IPS-NIHi11 (cell line): ENCODE measurements around the gene FOXF1.

Source experiments
- DNase-seq: peaks from one replicate; pipeline ENCODE4 v3.0.0; 2012; ENCODE audit warnings: mixed read lengths, low spot score

The FOXF1 gene

GRCh38 chr16:86505185-86505898 is 5.0 kb upstream of the FOXF1 start:
- no peak for DNase-seq

GRCh38 chr16:86505899-86506864 is 4.1 kb upstream of the FOXF1 start:
- no peak for DNase-seq

DNA sequence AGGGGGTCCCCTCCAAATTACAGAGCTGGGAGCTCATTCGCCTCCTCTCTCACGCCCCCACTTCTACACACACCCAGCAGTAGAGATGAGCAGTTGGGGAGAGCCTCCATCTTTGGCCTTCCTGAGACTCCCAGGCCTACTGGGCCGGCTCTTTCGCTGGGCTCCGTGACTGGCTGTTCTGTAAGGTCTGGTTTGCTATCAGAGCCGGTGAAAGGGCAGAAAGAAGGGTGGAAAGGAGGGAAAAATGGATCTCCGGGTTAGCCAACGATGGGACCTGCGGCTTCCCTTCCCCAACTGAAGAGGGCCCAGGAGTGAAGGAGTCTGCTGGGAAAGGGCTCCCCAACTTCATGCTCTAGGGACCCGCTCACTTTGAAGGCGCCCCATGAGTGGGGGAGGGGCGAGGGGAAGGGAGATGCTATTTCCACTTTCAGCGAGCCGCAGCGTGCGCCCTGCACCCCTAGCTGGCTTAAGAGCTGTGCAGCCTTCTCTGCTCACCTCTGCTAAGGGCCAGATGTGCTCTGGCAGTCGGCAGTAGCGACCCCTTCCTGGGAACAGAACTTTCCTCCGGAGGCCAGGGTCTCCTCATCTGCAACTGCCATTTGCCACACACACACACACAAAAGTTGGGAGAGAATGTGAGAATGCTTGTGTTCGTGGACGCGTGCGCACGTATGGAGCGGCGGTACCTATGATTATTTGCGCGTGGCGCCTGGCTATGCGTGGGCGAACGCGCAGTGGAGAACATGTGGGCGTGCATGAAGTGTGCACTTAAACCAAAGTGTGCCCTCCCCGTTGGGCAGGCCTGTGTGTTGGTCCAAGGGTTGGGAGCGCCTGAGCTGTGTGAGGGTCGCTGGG is 2.9 kb upstream of the FOXF1 start:
- DNase-seq = no peak

DNA sequence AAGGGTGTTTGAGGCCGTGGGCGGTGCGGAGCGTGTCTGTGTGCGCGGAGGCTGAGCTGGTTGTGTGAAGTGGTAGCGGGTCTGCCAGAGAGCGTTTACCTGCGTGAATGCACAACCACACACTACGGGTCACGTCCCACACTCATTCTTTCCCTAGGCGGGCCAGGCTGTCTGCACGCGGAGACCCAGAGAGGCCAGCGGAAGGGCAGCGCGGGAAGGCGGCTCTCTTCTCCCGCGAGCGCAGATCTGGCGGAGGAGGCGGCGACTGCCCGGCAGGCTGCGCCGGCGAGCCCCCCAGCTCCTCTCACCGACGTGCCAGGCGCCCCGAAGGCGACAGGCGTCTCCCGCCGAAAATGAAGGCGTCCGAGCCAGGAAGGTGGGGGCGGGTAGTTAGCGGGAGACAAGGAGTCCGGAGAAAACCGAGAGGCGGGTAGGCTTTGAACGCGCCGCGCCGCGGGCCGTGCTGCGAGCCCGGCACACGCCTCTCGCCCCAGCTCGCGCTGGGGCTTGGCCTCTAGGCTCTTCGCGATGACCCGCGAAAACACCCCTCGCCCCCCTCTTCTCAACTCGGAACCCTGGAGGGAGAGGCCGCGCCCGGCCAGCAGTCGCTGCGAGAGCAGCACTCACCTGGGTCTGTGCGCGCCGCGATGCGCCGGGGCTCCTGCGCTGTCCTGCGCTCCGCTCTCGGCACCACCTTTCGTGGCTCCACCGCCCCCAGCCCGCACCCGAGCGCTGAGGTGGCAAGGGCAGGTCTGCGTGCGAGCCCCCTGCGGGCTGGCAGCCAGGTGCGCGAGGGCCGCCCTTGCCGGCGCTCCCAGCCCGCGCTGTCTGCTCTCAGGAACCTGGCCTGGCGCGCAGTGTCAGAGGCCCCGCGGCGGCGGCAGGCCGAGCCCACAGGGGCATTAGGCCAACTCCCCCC is 2.0 kb upstream of the FOXF1 start:
- DNase-seq = no peak

DNA sequence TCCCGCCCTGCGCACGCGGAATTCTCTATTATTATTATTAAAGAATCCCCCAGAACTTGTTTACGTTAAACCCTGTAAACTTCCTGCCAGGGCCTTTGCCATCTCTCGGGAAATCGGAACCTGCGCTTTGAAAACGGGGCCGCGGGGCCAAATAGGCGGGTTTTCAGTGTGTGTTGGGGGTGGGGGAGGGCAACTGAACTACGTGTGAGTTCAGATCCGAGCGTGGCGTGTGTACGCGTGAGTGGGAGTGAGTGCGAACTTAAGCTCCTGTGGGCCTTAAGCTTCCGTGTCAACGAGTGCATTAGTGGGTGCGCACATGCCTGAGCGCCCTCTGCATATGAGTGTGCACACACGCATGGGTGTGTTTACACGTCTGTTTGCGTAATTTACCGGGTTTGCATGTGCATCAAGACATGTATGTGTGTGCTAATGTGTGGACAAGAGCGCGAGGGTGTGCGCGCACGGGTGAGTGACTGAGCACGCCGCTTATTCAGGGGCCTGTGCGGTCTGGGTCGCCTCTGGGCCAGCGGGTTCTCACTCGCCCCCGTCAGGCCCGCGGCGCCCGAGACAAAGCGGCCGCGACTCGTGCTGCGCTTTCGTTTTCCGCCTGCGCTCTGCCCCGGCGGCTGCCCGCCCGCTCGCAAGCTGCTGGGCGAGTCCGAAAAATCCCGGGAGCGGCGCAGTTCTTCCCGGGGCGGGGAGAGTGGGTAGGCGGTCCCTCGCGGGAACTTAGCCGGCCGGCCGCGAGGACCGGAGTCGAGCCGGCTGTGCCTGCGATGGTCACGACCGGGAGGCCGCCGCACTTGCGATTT is 1.2 kb upstream of the FOXF1 start:
- DNase-seq = no peak

GRCh38 chr16:86509759-86510464 is 415 bp upstream of the FOXF1 start:
- DNase-seq = peak; percentile 81

- no peak for DNase-seq
Observed at GRCh38 chr16:86511317-86512161, 1.2 kb downstream of the FOXF1 start.

- no peak for DNase-seq
Observed at GRCh38 chr16:86512301-86512859, 2.1 kb downstream of the FOXF1 start.

GRCh38 chr16:86512860-86513470 is 2.6 kb downstream of the FOXF1 start:
- no peak for DNase-seq

DNA sequence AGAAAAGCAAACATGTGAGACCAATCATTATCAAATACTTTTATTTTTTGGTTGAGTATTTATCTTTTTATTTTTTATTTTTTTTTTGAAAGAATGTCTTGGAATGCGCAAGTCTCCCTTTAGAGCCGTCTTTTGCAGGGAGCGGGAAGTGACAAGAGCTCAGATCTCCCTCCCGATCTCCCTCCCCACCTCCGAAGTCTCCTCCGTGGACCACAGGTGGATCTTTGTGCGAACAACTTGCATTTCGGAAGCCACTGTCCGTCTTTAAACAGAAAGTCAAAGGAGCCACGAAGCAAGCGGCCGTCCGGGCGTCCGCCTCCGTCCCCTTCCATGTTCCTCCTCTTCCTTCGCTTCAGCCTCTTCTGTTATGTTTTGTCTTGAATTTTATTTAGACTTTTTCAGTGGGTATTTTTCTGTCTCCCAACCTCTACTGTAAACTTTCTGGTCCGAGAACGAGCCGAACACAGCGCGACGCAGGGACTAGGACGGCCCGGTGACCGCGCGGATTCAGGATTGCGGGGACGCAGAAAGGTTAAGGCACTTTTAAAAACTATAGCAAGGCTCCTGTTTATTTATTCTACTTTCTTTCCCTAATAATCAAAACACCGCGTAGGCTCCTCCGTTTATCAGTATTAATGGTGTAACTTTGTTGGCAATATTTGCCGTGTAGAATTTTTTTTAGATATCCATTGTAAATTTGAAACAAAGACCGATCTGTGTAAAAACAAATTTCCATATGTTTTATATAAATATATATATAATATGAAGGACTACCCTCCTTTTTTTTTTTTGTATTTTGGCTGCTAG is 3.3 kb downstream of the FOXF1 start:
- no peak for DNase-seq

- no peak for DNase-seq
Observed at GRCh38 chr16:86514481-86515376, 4.4 kb downstream of the FOXF1 start.

DNA sequence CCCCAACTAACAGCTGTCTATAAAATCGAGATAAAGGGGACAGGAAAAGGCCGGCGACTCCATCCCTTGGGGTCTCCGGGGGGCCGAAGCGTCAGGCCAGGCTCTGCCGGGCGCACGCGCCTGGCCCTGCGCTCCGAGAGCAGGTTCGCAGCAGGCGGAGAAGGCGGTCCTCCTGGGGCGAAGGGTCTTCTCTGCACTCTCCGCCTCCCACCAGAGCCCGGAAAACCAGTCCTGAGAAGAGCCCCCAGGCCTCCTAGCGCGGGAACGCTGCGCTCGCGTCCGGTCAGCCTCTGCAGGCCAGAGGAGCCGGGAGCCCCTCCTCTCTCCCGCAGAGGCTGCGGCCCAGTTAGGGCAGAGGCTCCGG is 5.1 kb downstream of the FOXF1 start:
- DNase-seq = no peak

DNA sequence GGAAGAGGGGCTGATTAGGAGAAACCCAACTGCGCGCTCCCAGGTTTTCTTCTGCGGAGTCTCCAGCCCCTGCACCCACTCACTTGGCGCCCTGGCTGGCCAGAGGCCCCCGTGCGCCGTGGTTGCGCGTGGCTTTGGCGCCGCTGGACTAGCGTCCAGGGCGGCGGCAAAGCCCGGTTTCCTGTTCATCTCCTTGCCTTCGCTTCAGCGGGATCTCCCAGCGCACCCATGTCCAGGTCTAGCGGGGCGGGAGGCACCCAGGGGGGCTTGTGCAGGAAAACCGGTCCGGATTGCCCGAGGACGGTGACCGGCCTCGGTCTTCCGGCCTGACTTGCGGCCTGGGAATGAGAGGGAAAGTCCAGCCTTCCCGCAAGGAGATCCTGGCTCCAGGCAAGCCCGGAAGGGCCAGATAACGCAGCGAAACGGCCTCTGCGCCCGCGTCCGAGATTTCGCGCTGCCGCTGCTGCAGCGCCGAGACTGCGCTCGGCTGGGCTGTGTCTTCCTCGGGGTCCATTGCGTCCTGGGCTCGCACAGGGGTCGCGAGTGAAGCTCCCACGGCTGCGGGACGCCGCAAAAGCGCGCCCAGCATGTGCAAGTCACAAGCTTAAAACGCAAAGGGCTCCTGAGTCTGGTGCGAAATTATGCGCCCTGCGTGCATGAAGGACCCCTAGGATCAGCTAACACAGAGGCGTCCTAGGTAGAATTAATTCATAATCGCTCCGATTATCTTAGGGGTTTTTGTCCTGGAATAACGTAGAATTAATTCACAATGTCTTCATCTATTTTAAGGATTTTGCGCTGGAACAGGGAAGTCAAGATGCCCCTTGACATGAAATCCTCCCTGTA is 5.7 kb downstream of the FOXF1 start:
- no peak for DNase-seq

- DNase-seq = no peak
Observed at GRCh38 chr16:86516623-86517003, 6.3 kb downstream of the FOXF1 start.

DNA sequence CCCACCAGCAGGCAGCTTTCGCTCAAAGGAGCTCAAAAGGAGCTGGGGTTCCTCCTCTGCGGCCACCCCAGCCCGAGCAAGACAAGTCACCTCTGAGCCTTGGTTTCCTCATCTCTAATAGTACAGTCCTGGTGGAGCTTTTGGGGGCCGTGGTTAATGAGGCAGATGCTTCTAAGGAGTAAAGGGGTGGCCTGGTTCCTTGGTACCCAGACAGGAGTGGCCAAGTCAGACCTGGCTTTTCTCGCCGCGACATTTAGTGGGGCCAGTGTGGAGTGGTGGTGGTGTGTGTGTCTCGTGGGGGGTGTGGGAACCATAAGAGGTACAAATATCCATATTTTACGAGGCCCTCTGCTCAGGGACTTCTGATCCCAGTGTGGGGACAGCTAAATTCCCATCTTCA is 6.7 kb downstream of the FOXF1 start:
- no peak for DNase-seq
